GM18517 (cell line): ENCODE results near the gene CHST12.

ENCODE experiments used
- ATAC-seq: cut with Tn5 transposase; IDR thresholded peaks from one replicate; pipeline ENCODE4 v1.9.1; 2021; ENCODE audit warnings: mild to moderate bottlenecking, moderate library complexity; ENCODE audit not compliant: unreplicated experiment

Gene CHST12

DNA sequence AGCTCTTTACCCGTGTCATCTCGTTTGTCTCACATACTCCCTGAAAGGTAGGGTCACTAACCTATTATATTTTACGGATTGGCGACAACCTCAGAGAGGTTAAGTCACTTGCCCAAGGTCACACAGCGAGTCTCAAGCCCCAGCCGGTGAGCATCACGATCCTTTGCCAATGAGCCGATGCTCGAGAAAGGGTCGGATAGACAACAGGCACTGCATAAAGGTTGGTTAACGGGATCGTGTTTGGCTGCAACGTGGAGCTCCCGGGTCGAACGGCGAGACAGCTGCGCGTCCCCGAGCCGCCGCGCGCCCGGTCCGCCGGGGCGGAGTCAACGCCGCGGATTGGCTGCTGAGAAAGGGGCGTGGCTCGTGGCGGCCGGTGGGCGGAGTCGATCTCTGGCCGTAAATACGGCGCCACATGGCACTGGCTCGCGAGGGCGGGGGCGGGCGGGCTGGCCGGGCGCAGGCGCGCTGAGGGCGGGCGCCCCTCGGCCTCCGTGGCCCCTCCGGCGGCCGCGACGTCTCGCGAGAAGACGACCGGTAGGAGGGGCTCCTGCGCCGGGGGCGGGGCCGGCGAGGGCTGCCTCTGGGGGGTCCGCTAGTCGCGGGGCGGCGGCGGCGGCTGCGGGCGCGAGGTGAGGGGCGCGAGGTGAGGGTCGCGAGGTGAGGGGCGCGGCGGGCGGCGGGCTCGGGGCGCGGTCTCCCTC is at the start of gene CHST12:
Gene CHST12, plus strand, starts transcription at position 598 of the 704 bp plus-strand sequence. CDS start 29,029 bp downstream, outside the sequence.
- peak; percentile 38 for ATAC-seq

DNA sequence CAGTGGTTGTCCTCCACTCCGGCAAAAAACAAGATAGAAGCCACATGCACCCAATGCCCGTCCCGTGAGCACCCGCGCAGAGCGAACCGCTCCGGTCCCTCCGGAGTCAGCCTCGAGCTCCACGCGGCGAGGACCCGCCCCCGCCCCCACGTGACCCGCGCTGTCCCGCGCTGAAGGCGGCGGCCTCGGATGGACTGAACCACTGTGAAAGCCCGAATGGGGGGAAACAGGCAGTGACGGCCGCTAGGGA is 49.5 kb upstream of the CHST12 start:
- ATAC-seq: peak; percentile 58

DNA sequence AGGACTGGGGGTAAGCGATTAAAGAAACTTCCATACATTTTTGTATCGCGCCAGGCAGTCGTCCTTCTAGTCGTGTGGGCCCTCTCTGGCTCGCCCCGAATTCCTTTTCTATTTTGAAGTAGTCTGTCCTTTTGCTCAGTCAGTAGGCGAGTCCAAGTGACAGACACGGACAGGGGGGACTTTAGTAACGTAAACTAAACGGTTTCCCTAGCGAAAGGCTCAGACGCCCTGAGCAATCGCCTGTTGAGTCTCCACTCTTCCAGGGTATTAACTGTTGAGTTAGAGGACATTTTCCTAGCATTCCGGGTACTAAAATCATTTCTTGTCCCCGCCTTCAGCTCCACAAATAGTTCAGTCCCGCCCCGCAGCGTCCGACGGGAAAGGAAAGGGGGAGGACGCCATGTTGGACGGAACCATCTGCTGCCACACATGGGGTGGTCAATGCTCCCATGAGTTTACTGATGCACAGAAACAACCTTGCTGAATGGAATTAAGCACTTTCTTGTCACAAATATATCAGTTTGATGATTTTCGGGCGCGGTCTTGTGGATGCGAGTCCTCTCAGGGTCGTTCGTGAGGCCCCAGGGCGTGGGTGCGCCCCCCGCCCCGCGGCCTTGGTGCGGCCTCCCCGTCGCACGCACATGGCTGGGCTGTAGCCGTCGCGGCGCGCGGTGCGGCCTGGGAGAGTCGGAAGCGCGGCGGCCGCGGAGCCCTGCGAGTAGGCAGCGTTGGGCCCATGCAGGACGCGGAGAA is 49.0 kb upstream of the CHST12 start, which contains the start of gene EIF3B:
Gene EIF3B, plus strand, starts transcription at position 642 of the 753 bp plus-strand sequence. Its CDS starts 95 bp downstream, at position 737.
- peak; percentile 87 for ATAC-seq

DNA sequence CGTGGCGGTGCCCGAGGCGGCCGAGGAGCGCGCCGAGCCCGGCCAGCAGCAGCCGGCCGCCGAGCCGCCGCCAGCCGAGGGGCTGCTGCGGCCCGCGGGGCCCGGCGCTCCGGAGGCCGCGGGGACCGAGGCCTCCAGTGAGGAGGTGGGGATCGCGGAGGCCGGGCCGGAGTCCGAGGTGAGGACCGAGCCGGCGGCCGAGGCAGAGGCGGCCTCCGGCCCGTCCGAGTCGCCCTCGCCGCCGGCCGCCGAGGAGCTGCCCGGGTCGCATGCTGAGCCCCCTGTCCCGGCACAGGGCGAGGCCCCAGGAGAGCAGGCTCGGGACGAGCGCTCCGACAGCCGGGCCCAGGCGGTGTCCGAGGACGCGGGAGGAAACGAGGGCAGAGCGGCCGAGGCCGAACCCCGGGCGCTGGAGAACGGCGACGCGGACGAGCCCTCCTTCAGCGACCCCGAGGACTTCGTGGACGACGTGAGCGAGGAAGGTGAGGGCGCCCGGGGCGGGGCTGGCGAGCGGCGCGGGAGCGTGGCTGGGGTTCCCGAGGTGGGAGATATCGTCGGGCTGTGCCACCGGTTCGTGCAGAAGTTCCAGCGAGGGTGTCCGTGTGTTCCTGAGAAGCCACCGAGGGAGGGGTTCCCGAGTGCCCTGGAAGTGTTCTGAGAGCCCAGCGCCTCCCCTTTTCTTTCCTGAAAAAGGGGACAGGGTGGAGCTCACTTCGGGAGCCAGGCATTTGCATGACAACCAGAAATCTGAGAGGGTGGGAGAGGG is 48.3 kb upstream of the CHST12 start:
- peak; percentile 0 for ATAC-seq

DNA sequence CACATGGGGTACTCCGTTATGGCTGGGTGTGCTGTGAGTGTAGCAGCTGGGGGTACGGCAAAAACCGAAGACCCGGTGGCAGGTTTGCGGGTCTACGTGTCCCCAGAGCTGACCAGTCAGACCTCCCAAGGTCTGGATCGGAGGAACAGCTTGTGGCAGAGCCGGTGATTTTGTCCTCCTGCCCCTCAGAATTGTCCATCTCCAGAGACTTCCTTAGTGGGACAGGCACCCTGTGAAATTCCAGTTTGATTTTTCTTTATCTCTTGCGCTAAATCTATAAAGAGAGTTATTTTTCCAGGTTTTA is 47.8 kb upstream of the CHST12 start:
- ATAC-seq: no peak

DNA sequence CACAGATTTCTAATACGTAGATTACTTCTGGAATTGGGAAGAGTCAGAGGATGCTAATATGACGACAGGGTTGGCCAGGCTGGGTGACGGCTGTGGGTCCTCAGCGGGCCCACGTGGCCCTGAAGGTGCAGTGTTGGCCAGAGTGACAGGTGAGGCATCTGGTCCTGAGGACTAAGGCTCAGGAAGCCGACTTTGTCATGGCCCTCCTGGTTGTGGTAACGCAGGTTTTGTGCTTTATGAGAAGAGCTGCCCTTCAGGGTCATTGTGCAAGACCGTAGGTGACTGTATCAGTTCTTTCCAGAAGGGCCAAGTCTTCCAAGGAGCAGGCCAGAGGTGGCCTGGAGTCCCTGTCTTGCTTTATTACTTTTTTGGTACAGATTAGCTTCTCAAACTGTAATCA is 46.2 kb upstream of the CHST12 start:
- ATAC-seq: no peak

DNA sequence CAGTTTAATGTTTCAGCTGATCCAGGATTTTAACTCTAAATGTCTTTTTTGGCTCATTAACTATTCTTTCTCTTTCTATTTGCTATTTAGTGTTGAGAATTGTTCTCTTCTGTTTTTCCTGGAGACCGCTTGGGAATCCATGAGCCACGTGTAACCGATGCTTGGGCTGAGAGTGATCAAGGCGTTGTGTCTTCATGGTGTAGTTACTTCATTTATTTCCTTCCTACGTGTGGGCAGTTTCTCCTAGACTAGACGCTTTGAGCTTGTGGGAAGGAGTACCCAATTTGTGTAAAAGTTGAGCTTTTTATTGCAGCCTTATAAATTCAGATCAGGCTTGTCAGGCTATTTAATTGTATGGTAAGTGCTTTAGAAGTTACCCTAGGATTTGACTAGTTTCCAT is 45.8 kb upstream of the CHST12 start:
- ATAC-seq: no peak

DNA sequence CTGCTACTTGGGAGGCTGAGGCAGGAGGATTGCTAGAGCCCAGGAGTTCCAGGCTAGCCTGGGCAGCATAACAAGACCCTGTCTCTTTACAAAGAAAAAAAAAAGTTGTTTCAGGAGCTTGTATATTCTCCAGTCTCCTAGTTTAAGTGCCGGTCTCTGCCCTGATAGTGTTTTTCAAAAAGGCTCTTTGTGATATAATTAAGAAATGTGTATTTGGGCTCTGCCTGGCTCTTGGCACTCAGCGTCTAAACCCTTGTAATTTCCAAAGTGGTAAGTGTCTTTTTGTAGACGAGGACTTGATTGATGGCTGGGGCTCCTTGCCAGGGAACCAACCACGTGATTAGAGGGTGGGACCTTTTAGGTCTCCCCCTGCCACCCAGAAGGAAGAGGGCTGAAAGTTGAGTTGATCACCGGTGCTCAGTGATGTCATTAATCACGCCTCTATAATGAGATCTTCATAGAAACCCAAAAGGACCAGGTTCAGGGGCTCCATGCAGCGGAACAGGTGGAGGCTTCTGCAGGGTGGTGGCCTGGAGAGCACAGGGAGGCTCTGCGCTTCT is 44.4 kb upstream of the CHST12 start:
- ATAC-seq: no peak

DNA sequence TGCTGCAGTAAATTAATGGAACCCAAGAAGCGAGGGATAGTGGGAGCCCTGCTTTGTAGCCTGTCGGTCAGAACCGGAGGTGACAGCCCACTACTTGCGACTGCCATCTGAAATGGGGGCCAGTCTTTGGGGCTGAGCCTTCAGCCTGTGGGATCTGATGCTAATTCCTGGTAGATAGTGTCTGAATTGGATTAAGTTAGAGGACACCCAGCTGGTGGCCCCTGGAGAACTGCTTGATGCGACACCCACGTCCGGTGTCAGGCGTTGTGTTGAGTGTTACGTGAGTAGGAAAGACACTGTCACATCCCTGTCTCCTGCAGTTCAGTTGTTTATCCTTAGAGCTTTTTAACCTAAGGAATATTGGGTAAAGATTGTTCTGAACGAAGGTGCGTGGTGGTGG is 43.8 kb upstream of the CHST12 start:
- ATAC-seq: no peak

DNA sequence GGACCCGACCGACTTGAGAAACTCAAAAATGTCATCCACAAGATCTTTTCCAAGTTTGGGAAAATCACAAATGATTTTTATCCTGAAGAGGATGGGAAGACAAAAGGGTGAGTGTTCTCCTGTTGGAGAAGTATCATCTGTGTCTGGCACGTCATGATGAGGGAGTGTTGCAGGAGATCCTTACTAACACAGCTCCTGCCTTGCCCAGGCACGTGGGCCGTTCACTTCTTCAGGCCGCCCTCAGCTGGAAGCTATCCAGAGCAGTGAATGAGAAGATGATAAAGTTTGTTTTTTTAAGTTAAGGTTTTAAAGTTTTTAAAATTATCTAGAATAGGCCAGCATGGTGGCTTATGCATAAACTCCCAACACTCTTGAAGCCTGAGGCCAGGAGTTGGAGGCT is 42.6 kb upstream of the CHST12 start:
- no peak for ATAC-seq

DNA sequence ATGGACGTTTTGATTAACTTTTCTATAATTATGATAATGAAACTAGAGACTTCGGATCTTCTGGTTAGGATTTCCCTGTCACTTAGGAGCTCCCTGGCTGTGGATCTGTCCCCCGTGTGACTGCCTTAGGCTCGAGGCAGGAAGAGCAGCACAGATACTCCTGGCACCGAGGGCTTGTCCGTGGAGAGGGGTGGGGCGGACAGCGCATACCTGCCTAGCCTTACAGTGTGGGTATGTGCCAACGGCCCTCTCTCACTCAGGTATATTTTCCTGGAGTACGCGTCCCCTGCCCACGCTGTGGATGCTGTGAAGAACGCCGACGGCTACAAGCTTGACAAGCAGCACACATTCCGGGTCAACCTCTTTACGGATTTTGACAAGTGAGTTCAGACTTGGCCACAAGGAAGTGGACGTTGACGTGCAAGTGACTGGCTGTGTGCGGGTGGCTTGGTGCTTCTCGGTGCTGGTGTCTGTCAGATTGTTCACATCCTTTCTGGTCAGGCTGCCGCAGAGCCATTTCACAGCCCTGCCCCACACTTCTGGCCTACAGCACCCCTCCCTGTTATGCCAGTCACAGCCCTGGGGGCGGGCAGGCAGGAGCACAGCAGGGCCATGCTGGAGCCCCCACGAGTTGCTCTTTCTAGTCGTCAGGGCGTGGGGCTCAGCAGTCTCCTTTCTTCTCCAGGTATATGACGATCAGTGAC is 40.9 kb upstream of the CHST12 start:
- no peak for ATAC-seq

DNA sequence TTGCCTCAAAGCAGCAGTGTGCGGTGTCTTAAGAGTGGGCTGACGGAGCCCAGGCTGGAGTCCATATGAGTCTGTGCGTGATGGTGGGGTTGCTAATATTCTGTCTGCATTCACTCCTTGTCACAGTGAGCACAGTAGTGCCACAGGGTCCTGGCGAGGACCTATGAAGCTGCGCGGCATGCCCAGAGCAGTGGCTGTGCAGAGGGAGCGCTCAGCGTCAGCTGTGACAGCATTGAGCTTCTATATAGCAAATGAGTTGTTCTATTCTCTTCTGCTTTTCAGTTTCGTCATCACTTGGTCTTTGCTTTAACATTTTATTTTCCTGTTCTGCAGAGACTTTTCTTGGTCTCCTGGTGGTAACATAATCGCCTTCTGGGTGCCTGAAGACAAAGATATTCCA is 34.3 kb upstream of the CHST12 start:
- ATAC-seq: no peak

DNA sequence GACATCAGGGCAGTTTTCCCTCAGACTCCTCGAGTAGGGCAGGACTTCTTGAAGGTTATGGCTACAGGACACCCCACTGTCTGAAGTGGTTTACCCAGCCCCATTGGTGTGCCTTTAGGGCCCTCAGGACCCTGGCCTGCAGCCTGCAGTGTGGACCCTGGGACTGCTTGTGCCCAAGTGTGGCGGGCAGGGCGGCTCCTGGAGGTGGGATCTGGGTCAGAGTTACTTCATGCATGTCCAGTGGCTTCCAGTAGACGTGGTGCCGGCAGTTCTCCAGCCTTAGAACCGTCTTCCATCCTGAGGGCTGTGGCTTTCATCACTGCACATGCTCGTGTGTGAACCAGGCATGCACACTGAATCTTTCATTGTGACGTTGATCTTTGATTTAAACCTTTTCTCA is 32.1 kb upstream of the CHST12 start:
- no peak for ATAC-seq

DNA sequence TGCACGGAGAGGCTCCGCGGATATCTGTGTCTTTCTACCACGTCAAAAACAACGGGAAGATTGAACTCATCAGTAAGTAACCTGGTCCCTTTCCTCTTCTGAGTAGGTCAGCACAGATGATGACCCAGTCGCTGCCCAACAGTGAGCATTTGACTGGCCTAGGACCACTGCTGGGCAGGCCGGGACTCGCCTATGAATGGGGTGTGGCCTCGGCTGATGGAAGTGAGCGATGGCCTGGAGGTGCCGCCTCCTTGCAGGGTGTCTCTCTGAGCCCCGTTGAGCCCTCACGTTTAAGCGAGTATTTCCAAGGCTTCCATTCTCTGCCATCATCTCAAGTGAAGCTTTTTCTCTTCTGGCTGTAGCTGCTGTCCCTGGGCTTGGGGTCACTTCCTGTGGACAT is 30.7 kb upstream of the CHST12 start:
- no peak for ATAC-seq

DNA sequence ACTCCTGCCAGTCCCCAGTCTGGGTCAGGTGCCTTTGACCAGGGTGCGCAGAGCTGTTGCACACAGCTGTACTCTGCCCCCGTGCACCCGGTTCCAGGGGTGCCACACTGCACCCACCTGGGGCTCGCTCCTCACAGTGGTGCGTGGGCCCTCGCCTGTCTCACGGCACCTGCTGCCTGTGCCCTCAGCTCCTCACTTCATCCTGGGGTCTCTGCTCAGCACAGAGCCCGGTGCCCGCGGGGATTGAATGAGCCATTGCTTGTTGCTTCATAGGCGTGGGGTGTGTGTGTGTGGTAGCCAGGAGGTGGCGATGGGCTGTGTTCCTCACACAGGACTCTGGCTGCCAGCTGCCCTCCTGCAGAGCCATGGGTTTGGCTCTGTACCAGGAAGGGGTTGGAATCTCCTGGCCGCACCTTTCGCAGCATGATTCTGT is 30.3 kb upstream of the CHST12 start:
- ATAC-seq: no peak

DNA sequence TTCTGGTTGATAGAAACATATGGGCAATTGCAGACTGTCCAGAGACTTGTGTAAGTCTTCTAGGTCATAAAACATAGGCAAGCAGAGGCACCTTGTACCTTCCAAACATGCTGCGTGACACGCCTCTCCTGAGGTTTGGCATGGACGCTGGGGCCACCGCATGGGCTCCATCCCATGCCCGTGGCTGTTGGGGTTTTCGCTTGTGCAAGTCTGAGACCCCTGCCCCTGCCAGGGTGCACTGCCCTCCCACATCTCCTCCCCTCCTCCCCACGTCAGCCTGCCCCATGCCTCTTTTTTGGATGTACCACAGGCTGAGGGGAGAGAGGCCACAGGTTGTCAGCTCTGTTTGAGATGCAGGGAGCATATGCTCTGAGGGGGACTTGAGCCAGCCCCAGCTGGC is 29.8 kb upstream of the CHST12 start:
- no peak for ATAC-seq

DNA sequence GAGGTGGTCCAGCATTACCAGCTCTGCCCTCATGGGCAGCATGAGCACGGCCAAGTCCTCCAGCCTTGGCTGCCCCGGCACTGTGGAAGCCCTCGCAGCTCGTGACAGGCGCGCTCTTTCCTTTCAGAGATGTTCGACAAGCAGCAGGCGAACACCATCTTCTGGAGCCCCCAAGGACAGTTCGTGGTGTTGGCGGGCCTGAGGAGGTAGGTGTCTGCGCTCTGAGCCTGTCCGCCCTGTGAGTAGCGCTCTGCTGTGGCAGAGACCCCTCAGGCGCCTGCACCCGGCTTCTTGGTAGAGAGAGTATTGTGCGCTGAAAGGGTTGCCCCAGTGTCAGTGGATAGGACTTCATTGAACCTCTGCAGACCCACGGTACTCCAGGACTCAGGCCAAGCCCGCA is 29.0 kb upstream of the CHST12 start:
- no peak for ATAC-seq

DNA sequence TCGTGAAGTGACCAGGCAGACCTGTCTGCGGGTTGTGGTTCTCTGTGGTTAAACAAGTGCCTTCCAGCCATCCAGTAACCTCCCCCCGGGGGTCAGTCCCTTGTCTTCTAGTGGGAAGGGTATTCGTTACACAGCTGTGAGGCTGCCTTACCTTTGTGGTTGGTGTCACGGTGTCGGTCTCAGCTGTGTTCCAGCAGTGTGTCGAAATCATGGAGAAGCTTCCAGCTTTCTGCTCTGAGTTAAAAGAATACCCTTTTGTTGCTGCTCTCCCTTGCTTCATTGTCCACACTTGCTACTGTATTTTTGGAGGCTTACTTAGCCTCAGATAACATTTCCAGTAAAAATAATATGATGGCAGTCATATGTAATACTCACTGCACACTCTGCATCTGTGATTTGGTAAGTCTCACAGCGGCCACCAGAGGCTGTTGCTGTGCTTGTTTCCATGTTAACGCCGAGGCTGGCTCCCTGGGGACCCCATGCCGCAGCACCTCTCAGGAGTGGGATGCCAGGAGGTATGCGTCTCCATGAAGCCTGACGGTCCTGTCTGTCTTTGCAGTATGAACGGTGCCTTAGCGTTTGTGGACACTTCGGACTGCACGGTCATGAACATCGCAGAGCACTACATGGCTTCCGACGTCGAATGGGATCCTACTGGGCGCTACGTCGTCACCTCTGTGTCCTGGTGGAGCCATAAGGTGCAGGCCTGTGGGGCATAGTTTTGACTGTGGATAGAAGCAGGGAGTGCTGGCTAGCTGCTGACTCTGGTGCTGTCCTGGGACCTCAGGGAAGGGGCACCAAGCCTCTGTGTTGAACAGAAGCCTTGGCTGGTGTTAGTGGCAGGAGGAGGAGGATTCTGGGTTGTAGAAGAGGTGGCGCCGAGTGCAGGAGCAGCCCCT is 28.3 kb upstream of the CHST12 start:
- ATAC-seq: no peak

DNA sequence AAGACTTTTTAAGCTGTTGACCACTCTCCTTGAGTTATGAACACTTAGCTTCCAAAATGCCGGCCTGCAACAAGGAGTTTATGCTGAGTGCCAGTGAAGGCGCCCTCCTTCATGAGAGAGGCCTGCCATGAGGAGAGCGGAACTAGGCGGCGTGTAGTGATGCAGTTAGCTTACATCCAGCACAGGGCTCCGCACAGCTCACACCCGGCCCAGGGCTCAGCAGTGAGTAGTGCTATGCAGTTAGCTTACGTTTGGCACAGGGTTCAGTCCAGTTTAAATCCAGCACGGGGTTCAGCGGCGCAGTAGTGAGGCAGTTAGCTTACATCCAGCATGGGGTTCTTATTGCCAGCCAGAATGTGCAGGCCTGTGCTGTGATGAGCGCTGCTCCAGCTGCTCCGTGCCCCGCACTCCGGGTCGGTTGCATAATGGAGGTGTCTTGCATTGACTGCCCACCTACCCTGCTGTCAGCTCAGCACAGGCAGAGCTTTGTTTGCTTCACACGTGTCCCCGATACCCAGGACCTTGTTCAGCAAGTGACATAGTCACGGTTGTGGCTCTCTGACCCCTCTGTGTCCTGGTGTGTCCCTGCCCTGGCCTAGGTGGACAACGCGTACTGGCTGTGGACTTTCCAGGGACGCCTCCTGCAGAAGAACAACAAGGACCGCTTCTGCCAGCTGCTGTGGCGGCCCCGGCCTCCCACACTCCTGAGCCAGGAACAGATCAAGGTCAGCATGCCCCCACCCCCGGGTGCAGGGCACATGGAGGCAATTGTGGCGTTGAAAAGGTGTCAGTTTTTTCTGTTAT is 26.9 kb upstream of the CHST12 start:
- ATAC-seq: no peak
